H1 (cell line): ENCODE data around the gene ARHGAP26. TPM values are rescaled to one million over a fixed set of nuclear protein-coding genes. Genes with fewer than 3 reads are reported as not detected.

Source experiments
- CTCF ChIA-PET: fragments of 300-600 bp; sonication (Branson Sonifier 250); formaldehyde crosslinking; loops from one replicate; lab custom pipeline; 2021; ENCODE audit not compliant: partially characterized antibody; lab: Charles Lee
- POLR2A ChIA-PET: fragments of 300-600 bp; sonication (Branson Sonifier 250); formaldehyde crosslinking; loops from one replicate; lab custom pipeline; 2021; ENCODE audit warnings: inconsistent platforms; ENCODE audit not compliant: partially characterized antibody; lab: Charles Lee
- DNase-seq, 2 experiments: peaks; one replicate each; pipeline versions ENCODE4 v3.0.0 to v3.0.0-alpha.2; 2010 to 2022; ENCODE audit warnings: low spot score in 2 of 2, low read depth in 1 of 2, mixed read lengths in 1 of 2
- FAIRE-seq: peaks from 2 replicates; lab custom pipeline; 2011; peaks lifted over from hg19 to GRCh38; lab: Jason Lieb, UNC
- H2AFZ ChIP-seq: 2 replicates; pipeline ENCODE4 v1.8.1; 2012; ENCODE audit warnings: low read length, inconsistent platforms
- H2AK5ac ChIP-seq: 2 replicates; pipeline ENCODE4 v1.6.1; 2013; ENCODE audit warnings: low read depth, low read length
- H2BK120ac ChIP-seq: replicated peaks from 2 replicates; pipeline ENCODE3; 2013; ENCODE audit warnings: low read depth, low read length, inconsistent platforms
- H2BK12ac ChIP-seq: 2 replicates; pipeline ENCODE4 v1.6.1; 2013; ENCODE audit warnings: low read depth, low read length
- H2BK15ac ChIP-seq: 2 replicates; pipeline ENCODE4 v1.6.1; 2013; ENCODE audit warnings: low read length
- H2BK20ac ChIP-seq: 2 replicates; pipeline ENCODE4 v1.6.1; 2013; ENCODE audit warnings: low read length
- H2BK5ac ChIP-seq: 2 replicates; pipeline ENCODE4 v1.6.1; 2013; ENCODE audit warnings: low read depth, low read length
- H3K14ac ChIP-seq: 2 replicates; pipeline ENCODE4 v1.6.1; 2013; ENCODE audit warnings: inconsistent platforms; ENCODE audit not compliant: insufficient read length
- H3K18ac ChIP-seq: 2 replicates; pipeline ENCODE4 v1.6.1; 2013; ENCODE audit warnings: low read length; ENCODE audit errors: extremely low read depth
- H3K23ac ChIP-seq: 2 replicates; pipeline ENCODE4 v1.6.1; 2013; ENCODE audit warnings: inconsistent platforms; ENCODE audit not compliant: insufficient read length
- H3K23me2 ChIP-seq: 2 replicates; pipeline ENCODE4 v1.6.1; 2013; ENCODE audit warnings: low read depth, low read length
- H3K27ac ChIP-seq: 2 replicates; pipeline ENCODE4 v1.6.1; 2011; ENCODE audit warnings: low read depth, low read length, inconsistent platforms
- H3K27me3 ChIP-seq, 4 experiments: replicated peaks in 1 of 4; 1 replicate in 1 of 4; 2 replicates in 3 of 4; pipeline versions ENCODE4 v1.6.1 to v1.8.1; 2011 to 2013; ENCODE audit warnings: low read length in 3 of 4, mild to moderate bottlenecking in 3 of 4, inconsistent platforms in 2 of 4, mixed read lengths in 2 of 4, moderate library complexity in 1 of 4; ENCODE audit not compliant: control insufficient read depth in 3 of 4, insufficient read depth in 3 of 4; ENCODE audit errors: extremely low read depth in 1 of 4
- H3K36me3 ChIP-seq, 4 experiments: 2 replicates each; pipeline versions ENCODE4 v1.6.1 to v1.8.1; 2011 to 2013; ENCODE audit warnings: mild to moderate bottlenecking in 4 of 4, low read length in 3 of 4, moderate library complexity in 2 of 4, control low read depth in 1 of 4, inconsistent platforms in 1 of 4; ENCODE audit not compliant: insufficient read depth in 4 of 4, control insufficient read depth in 2 of 4
- H3K4ac ChIP-seq: replicated peaks from 2 replicates; pipeline ENCODE3; 2013; ENCODE audit warnings: low read length, low read depth, mixed read lengths, inconsistent platforms; ENCODE audit not compliant: insufficient read length
- H3K4me1 ChIP-seq, 4 experiments: replicated peaks in 1 of 4; 1 replicate in 1 of 4; 2 replicates in 3 of 4; pipeline versions ENCODE4 v1.6.1 to v1.8.1; 2011 to 2013; ENCODE audit warnings: low read length in 3 of 4, inconsistent platforms in 2 of 4, mixed read lengths in 1 of 4; ENCODE audit not compliant: insufficient read depth in 4 of 4, control insufficient read depth in 3 of 4
- H3K4me2 ChIP-seq, 2 experiments: 2 replicates each; pipeline versions ENCODE4 v1.6.1 to v1.8.1; 2011 to 2013; ENCODE audit warnings: low read depth in 2 of 2, low read length in 2 of 2, control low read depth in 1 of 2, inconsistent platforms in 1 of 2, mild to moderate bottlenecking in 1 of 2; ENCODE audit not compliant: insufficient read depth in 1 of 2
- H3K4me3 ChIP-seq, 4 experiments: fragments of 200-600, 300-600 bp in 1 of 4; sonication (generic), shearing (Covaris generic), sonication (Bioruptor Twin) in 1 of 4; 2 replicates each; pipeline versions ENCODE4 v1.5.1 to v1.8.1; 2011 to 2016; ENCODE audit warnings: low read length in 4 of 4, low read depth in 3 of 4, control low read depth in 2 of 4, inconsistent platforms in 2 of 4, mild to moderate bottlenecking in 2 of 4, mixed read lengths in 1 of 4, moderate library complexity in 1 of 4; ENCODE audit not compliant: insufficient read depth in 2 of 4; ENCODE audit errors: extremely low read depth in 1 of 4
- H3K56ac ChIP-seq: replicated peaks from 2 replicates; pipeline ENCODE3; 2013; ENCODE audit warnings: low read depth, mild to moderate bottlenecking, mixed read lengths, low read length, inconsistent platforms; ENCODE audit not compliant: insufficient read length
- H3K79me1 ChIP-seq: 2 replicates; pipeline ENCODE4 v1.6.1; 2013; ENCODE audit warnings: low read depth, low read length, control low read depth
- H3K79me2 ChIP-seq, 2 experiments: 2 replicates each; pipeline versions ENCODE4 v1.6.1 to v1.8.1; 2012 to 2013; ENCODE audit warnings: low read length in 2 of 2, mild to moderate bottlenecking in 2 of 2, inconsistent platforms in 1 of 2; ENCODE audit not compliant: insufficient read depth in 2 of 2, control insufficient read depth in 1 of 2
- H3K9ac ChIP-seq, 4 experiments: replicated peaks in 1 of 4; 1 replicate in 1 of 4; 2 replicates in 3 of 4; pipeline versions ENCODE4 v1.6.1 to v1.8.1; 2011 to 2013; ENCODE audit warnings: low read depth in 3 of 4, low read length in 3 of 4, control low read depth in 2 of 4, mild to moderate bottlenecking in 2 of 4, moderate library complexity in 2 of 4, inconsistent platforms in 1 of 4; ENCODE audit errors: extremely low read depth in 1 of 4
- H3K9me3 ChIP-seq, 2 experiments: 2 replicates each; pipeline versions ENCODE4 v1.6.1 to v1.8.1; 2012 to 2013; ENCODE audit warnings: mild to moderate bottlenecking in 2 of 2, moderate library complexity in 2 of 2, control low read depth in 1 of 2, inconsistent platforms in 1 of 2, low read depth in 1 of 2, low read length in 1 of 2, mixed read lengths in 1 of 2; ENCODE audit not compliant: insufficient read depth in 2 of 2
- H4K20me1 ChIP-seq, 2 experiments: replicated peaks in 1 of 2; 2 replicates each; pipeline versions ENCODE3 to v1.8.1; 2011 to 2013; ENCODE audit warnings: inconsistent platforms in 2 of 2, low read length in 2 of 2, mild to moderate bottlenecking in 1 of 2; ENCODE audit not compliant: insufficient read depth in 2 of 2, control insufficient read depth in 1 of 2
- H4K5ac ChIP-seq: 2 replicates; pipeline ENCODE4 v1.6.1; 2013; ENCODE audit warnings: low read length, low read depth, mixed read lengths, inconsistent platforms; ENCODE audit not compliant: insufficient read length
- H4K8ac ChIP-seq: 2 replicates; pipeline ENCODE4 v1.8.0; 2013; ENCODE audit warnings: mild to moderate bottlenecking, moderate library complexity, low read length, inconsistent platforms; ENCODE audit not compliant: insufficient read depth; ENCODE audit errors: extremely low read depth
- H4K91ac ChIP-seq: replicated peaks from 2 replicates; pipeline ENCODE3; 2013; ENCODE audit warnings: low read length, mixed read lengths, inconsistent platforms; ENCODE audit not compliant: insufficient read length
- EGR1 ChIP-seq: IDR thresholded peaks from 2 replicates; pipeline ENCODE4 v1.6.1; 2011; ENCODE audit warnings: low read depth, low read length, borderline replicate concordance
- GABPA ChIP-seq: IDR thresholded peaks from 2 replicates; pipeline ENCODE4 v1.6.1; 2011; ENCODE audit warnings: mild to moderate bottlenecking, low read length, moderate library complexity, borderline replicate concordance; ENCODE audit not compliant: insufficient read depth
- NANOG ChIP-seq: IDR thresholded peaks from 2 replicates; pipeline ENCODE4 v1.6.1; 2011; ENCODE audit warnings: low read length, low read depth, mild to moderate bottlenecking, inconsistent platforms; ENCODE audit not compliant: insufficient read depth, poor library complexity, severe bottlenecking
- SIX5 ChIP-seq: IDR thresholded peaks from 2 replicates; pipeline ENCODE4 v1.6.1; 2011; ENCODE audit warnings: mild to moderate bottlenecking, low read depth, low read length
- SUZ12 ChIP-seq: fragments of 200-600 bp; sonication (generic); IDR thresholded peaks from 2 replicates; pipeline ENCODE4 v1.6.1; 2012; ENCODE audit warnings: mild to moderate bottlenecking, inconsistent platforms, low read length, moderate library complexity, mixed read lengths
- WGBS, 2 experiments: shearing (Covaris generic) in 1 of 2; methylation state at CpG; one replicate each; pipeline versions ENCODE4 v1.1.6 to v1.1.7; 2013 to 2015; ENCODE audit warnings: low lambda C conversion rate in 2 of 2, mixed read lengths in 2 of 2, inconsistent platforms in 1 of 2, low coverage in 1 of 2, missing lambda C conversion rate in 1 of 2; ENCODE audit not compliant: insufficient replicate concordance in 2 of 2, insufficient coverage in 1 of 2, insufficient read length in 1 of 2; ENCODE audit errors: extremely low coverage in 1 of 2, missing lambda C conversion rate in 1 of 2; 5-methylcytosine and 5-hydroxymethylcytosine counted together
- polyA plus RNA-seq, 7 experiments: library from polyadenylated mRNA; depleted of rRNA in 3 of 7; stranded (reverse) in 5 of 7; unstranded in 2 of 7; fragments of >200 nt in 5 of 7; fragments of 200-250 nt in 2 of 7; gene quantifications; 1 replicate in 5 of 7; 2 replicates in 1 of 7; 4 replicates in 1 of 7; pipeline versions ENCODE4 v1.2.1 to v1.2.3, GENCODE V29; 2011 to 2013; ENCODE audit warnings: missing spikeins in 2 of 7, mixed read lengths in 2 of 7
- total RNA-seq: library from RNA; stranded (reverse); fragmentation: NEBNext Ultra II Directional; extraction: Animal tissue kit (Norgen Biotek cat#: 25700); gene quantifications from 2 replicates; pipeline ENCODE4 v1.2.1, GENCODE V29; 2021
- TF ChIP-seq, protein P1 (sequence below), 3 experiments: IDR thresholded peaks; 1 replicate in 2 of 3; 2 replicates in 1 of 3; pipeline versions ENCODE4 v1.5.1 to v1.6.1; 2011; ENCODE audit warnings: low read length in 3 of 3, mild to moderate bottlenecking in 3 of 3, inconsistent platforms in 2 of 3, low read depth in 1 of 3, moderate library complexity in 1 of 3; ENCODE audit not compliant: insufficient read depth in 1 of 3; ENCODE audit errors: control extremely low read depth in 1 of 3
- TF ChIP-seq, protein P2 (sequence below): IDR thresholded peaks from 2 replicates; pipeline ENCODE4 v1.6.1; 2011; ENCODE audit warnings: low read depth, mild to moderate bottlenecking, low read length; ENCODE audit not compliant: insufficient read depth

Gene ARHGAP26
- total and polyA plus RNA-seq, 2 of the 8 experiments (the other 6 are each of a cell fraction or from before 2014, with no cell fraction given), result 7.1 to 24.8 TPM

DNA sequence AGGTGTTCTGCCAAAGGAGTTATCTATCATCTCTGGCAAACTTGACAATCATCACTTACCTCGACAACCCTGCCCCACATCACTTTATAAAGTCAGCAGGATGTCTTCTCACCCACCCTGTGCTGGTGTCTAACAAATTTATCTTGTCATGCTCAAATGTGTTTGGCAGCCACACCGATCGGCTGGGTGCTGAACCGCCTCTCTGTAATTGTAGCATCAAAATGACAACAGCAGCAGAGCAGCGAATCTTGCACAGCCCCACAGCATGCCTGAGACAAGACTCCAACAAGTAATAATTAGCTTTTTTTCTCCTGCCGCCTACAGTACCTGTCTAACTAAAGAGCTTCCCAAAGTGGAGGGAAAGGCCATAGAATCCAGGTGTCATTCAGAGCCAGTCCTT lies 457.1 kb downstream of the ARHGAP26 start:
- Histone ChIP-seq H4K20me1 (no peaks in the 10 kb centered on the region), H2AK5ac (no peak overlapping the region), H3K56ac (no peak overlapping the region), H2AFZ (no peak overlapping the region), H3K79me1 (no peaks in the 10 kb centered on the region), H2BK5ac (no peak overlapping the region), H3K23ac (no peak overlapping the region), H3K14ac (no peak overlapping the region), H4K5ac (no peak overlapping the region), H3K4me3 (no peak overlapping the region), H3K79me2 (no peaks in the 10 kb centered on the region), H3K9ac (no peak overlapping the region), H3K23me2 (no peaks in the 10 kb centered on the region), H4K8ac (no peak overlapping the region), H3K4me1 (peaks cover 0 to 7% (median 3%) of the 10 kb centered on the region in 4 experiments; a peak in 4 of 7 replicates), H3K36me3 (no peaks in the 10 kb centered on the region), H3K18ac (no peak overlapping the region), H3K9me3 (no peaks in the 10 kb centered on the region), H2BK20ac (no peak overlapping the region), H3K27me3 (no peaks in the 10 kb centered on the region), H2BK120ac (no peak overlapping the region), H3K27ac (no peak overlapping the region), H2BK12ac (no peak overlapping the region), H4K91ac (no peak overlapping the region), H2BK15ac (no peak overlapping the region), H3K4me2 (no peak overlapping the region), H3K4ac (no peak overlapping the region)
- ChIA-PET CTCF (interaction anchor here (0.7 to 2.1 kb wide), 6 partner anchors 8 to 224 kb away, joined by 3 to 8 read pairs (median 3); no protein-coding TSS in a partner anchor), POLR2A (interaction anchor here (1.2 kb wide), 1 partner anchor 9 kb away, joined by 3 read pairs; no protein-coding TSS in a partner anchor)
- no peak for FAIRE-seq
- no peak for DNase-seq
- WGBS, 2 experiments, result 86% methylated on average over 6 of the region's 6 CpGs; no CpG with 5 or more reads in 1 of the 2 experiments
- TF ChIP-seq SUZ12 (no peak), GABPA (no peak), EGR1 (no peak), NANOG (no peak), SIX5 (no peak)
- TF ChIP-seq, protein P1, sequence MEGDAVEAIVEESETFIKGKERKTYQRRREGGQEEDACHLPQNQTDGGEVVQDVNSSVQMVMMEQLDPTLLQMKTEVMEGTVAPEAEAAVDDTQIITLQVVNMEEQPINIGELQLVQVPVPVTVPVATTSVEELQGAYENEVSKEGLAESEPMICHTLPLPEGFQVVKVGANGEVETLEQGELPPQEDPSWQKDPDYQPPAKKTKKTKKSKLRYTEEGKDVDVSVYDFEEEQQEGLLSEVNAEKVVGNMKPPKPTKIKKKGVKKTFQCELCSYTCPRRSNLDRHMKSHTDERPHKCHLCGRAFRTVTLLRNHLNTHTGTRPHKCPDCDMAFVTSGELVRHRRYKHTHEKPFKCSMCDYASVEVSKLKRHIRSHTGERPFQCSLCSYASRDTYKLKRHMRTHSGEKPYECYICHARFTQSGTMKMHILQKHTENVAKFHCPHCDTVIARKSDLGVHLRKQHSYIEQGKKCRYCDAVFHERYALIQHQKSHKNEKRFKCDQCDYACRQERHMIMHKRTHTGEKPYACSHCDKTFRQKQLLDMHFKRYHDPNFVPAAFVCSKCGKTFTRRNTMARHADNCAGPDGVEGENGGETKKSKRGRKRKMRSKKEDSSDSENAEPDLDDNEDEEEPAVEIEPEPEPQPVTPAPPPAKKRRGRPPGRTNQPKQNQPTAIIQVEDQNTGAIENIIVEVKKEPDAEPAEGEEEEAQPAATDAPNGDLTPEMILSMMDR (IDR thresholded peaks at IDR 0.05; ENCODE audit: control extremely low read depth in 1 of 3, insufficient read depth in 1 of 3, low read depth in 1 of 3, low read length in 3 of 3), result no peak
- TF ChIP-seq, protein P2, sequence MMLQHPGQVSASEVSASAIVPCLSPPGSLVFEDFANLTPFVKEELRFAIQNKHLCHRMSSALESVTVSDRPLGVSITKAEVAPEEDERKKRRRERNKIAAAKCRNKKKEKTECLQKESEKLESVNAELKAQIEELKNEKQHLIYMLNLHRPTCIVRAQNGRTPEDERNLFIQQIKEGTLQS, result no peak
